SK-N-SH treated with all-trans-retinoic acid at 6 μM for 48 hours (cell line): ENCODE data around the gene LRRC9.

ENCODE experiments used
- ATAC-seq: fragments of 200-7000 bp; cut with Tn5 transposase; 3 replicates; pipeline ENCODE4 v1.9.1; 2020; ENCODE audit warnings: mild to moderate bottlenecking, moderate library complexity
- ARNTL ChIP-seq: fragments of 450-650 bp; formaldehyde crosslinking; IDR thresholded peaks from 2 replicates; pipeline ENCODE4 v1.5.0; 2020; ENCODE audit warnings: low read depth, mild to moderate bottlenecking, moderate library complexity, borderline replicate concordance
- BACH2 ChIP-seq: fragments of 250-450 bp; sonication (Bioruptor Pico); IDR thresholded peaks from 2 replicates; pipeline ENCODE4 v1.9.0; 2021; ENCODE audit warnings: mild to moderate bottlenecking, borderline replicate concordance
- CREB5 ChIP-seq: fragments of 250-450 bp; sonication (Bioruptor Pico); IDR thresholded peaks from 2 replicates; pipeline ENCODE4 v1.5.1; 2020; ENCODE audit warnings: low read depth, mild to moderate bottlenecking, moderate library complexity
- CSDC2 ChIP-seq: fragments of 250-450 bp; sonication (Bioruptor Pico); IDR thresholded peaks from 2 replicates; pipeline ENCODE4 v1.5.0; 2020; ENCODE audit warnings: mild to moderate bottlenecking, moderate library complexity
- CSRNP3 ChIP-seq: fragments of 250-450 bp; sonication (Bioruptor Pico); IDR thresholded peaks from 2 replicates; pipeline ENCODE4 v1.5.1; 2021; ENCODE audit warnings: mild to moderate bottlenecking, moderate library complexity
- ESRRG ChIP-seq: fragments of 250-450 bp; sonication (Bioruptor Pico); IDR thresholded peaks from 2 replicates; pipeline ENCODE4 v1.6.1; 2021; ENCODE audit warnings: mild to moderate bottlenecking
- GLIS3 ChIP-seq: fragments of 250-450 bp; sonication (Bioruptor Pico); IDR thresholded peaks from 2 replicates; pipeline ENCODE4 v1.5.0; 2020; ENCODE audit warnings: mild to moderate bottlenecking, moderate library complexity
- ISL1 ChIP-seq: fragments of 250-450 bp; sonication (Bioruptor Pico); IDR thresholded peaks from 2 replicates; pipeline ENCODE4 v2.1.2; 2022; ENCODE audit warnings: mild to moderate bottlenecking, moderate library complexity
- OSR1 ChIP-seq: fragments of 250-450 bp; sonication (Bioruptor Pico); IDR thresholded peaks from 2 replicates; pipeline ENCODE4 v1.8.0; 2022; ENCODE audit warnings: moderate library complexity, mild to moderate bottlenecking, inconsistent platforms
- PATZ1 ChIP-seq: fragments of 250-450 bp; sonication (Bioruptor Pico); IDR thresholded peaks from 2 replicates; pipeline ENCODE4 v1.8.0; 2020; ENCODE audit warnings: mild to moderate bottlenecking, moderate library complexity, borderline replicate concordance
- POU6F1 ChIP-seq: fragments of 250-450 bp; sonication (Bioruptor Pico); IDR thresholded peaks from 2 replicates; pipeline ENCODE4 v1.8.0; 2021; ENCODE audit warnings: low read depth, mild to moderate bottlenecking, moderate library complexity, borderline replicate concordance
- PPARA ChIP-seq: fragments of 250-450 bp; sonication (Bioruptor Pico); IDR thresholded peaks from 2 replicates; pipeline ENCODE4 v1.5.0; 2020; ENCODE audit warnings: mild to moderate bottlenecking, borderline replicate concordance
- RARB ChIP-seq: fragments of 250-450 bp; sonication (Bioruptor Pico); IDR thresholded peaks from 2 replicates; pipeline ENCODE4 v1.8.0; 2021; ENCODE audit warnings: mild to moderate bottlenecking, moderate library complexity
- SNAI2 ChIP-seq: fragments of 250-450 bp; sonication (Bioruptor Pico); IDR thresholded peaks from 2 replicates; pipeline ENCODE4 v1.5.0; 2020; ENCODE audit warnings: mild to moderate bottlenecking, moderate library complexity
- TCF4 ChIP-seq: fragments of 250-450 bp; sonication (Bioruptor Pico); IDR thresholded peaks from 2 replicates; pipeline ENCODE4 v1.8.0; 2021; ENCODE audit warnings: mild to moderate bottlenecking, moderate library complexity, borderline replicate concordance
- TOX ChIP-seq: fragments of 250-450 bp; sonication (Bioruptor Pico); IDR thresholded peaks from 2 replicates; pipeline ENCODE4 v1.8.0; 2021; ENCODE audit warnings: mild to moderate bottlenecking, moderate library complexity, borderline replicate concordance
- ZC3H10 ChIP-seq: fragments of 250-450 bp; sonication (Bioruptor Pico); IDR thresholded peaks from 2 replicates; pipeline ENCODE4 v1.5.1; 2021; ENCODE audit warnings: mild to moderate bottlenecking, moderate library complexity
- ZFP3 ChIP-seq: fragments of 250-450 bp; sonication (Bioruptor Pico); IDR thresholded peaks from 2 replicates; pipeline ENCODE4 v1.5.0; 2020; ENCODE audit warnings: mild to moderate bottlenecking, moderate library complexity
- ZFP30 ChIP-seq: fragments of 450-650 bp; formaldehyde crosslinking; IDR thresholded peaks from 2 replicates; pipeline ENCODE4 v1.5.0; 2022; ENCODE audit warnings: mild to moderate bottlenecking, moderate library complexity
- ZNF565 ChIP-seq: fragments of 450-650 bp; formaldehyde crosslinking; conservative IDR thresholded peaks from 2 replicates; pipeline ENCODE4 v1.5.0; 2020; ENCODE audit warnings: low read depth, mild to moderate bottlenecking, moderate library complexity
- ZNF70 ChIP-seq: fragments of 450-650 bp; formaldehyde crosslinking; IDR thresholded peaks from 2 replicates; pipeline ENCODE4 v1.5.0; 2020; ENCODE audit warnings: mild to moderate bottlenecking, moderate library complexity
- ZNF8 ChIP-seq: fragments of 450-650 bp; formaldehyde crosslinking; IDR thresholded peaks from 2 replicates; pipeline ENCODE4 v1.5.0; 2020; ENCODE audit warnings: mild to moderate bottlenecking, moderate library complexity

Gene LRRC9

GRCh38 chr14:60094306-60094897 lies 174.5 kb downstream of the LRRC9 start:
- no peak for TF ChIP-seq ARNTL (CRISPR knock-in tag)
- TF ChIP-seq ZC3H10 (CRISPR knock-in tag): no peak
- no peak for TF ChIP-seq SNAI2
- no peak for TF ChIP-seq CSDC2 (CRISPR knock-in tag)
- no peak for TF ChIP-seq OSR1 (CRISPR knock-in tag)
- no peak for TF ChIP-seq ESRRG (CRISPR knock-in tag)
- no peak for TF ChIP-seq ZFP30
- TF ChIP-seq POU6F1 (CRISPR knock-in tag): no peak
- no peak for TF ChIP-seq PPARA
- TF ChIP-seq PATZ1 (CRISPR knock-in tag): no peak
- no peak for TF ChIP-seq TOX (CRISPR knock-in tag)
- no peak for TF ChIP-seq RARB (CRISPR knock-in tag)
- TF ChIP-seq ZNF8 (CRISPR knock-in tag): no peak
- no peak for ATAC-seq

- TF ChIP-seq TCF4 (CRISPR knock-in tag) (no peak), SNAI2 (no peak), ZFP30 (no peak), CSRNP3 (no peak), ISL1 (CRISPR knock-in tag) (no peak), TOX (CRISPR knock-in tag) (no peak), RARB (CRISPR knock-in tag) (no peak), CSDC2 (CRISPR knock-in tag) (no peak), ZFP3 (no peak), ARNTL (CRISPR knock-in tag) (no peak), BACH2 (CRISPR knock-in tag) (no peak), ESRRG (CRISPR knock-in tag) (no peak), PPARA (no peak)
- TF ChIP-seq, all 23 proteins: peak for 0
- no peak for ATAC-seq
Measured at GRCh38 chr14:60095231-60095630, 175.3 kb downstream of the LRRC9 start.

GRCh38 chr14:60095781-60096450 lies 176.0 kb downstream of the LRRC9 start:
- no peak for TF ChIP-seq ZNF70 (CRISPR knock-in tag)
- TF ChIP-seq CSRNP3: no peak
- no peak for TF ChIP-seq ZNF8 (CRISPR knock-in tag)
- no peak for TF ChIP-seq GLIS3
- no peak for TF ChIP-seq ISL1 (CRISPR knock-in tag)
- TF ChIP-seq PPARA: no peak
- TF ChIP-seq SNAI2: no peak
- TF ChIP-seq ARNTL (CRISPR knock-in tag): no peak
- no peak for TF ChIP-seq TOX (CRISPR knock-in tag)
- TF ChIP-seq CREB5 (CRISPR knock-in tag): no peak
- no peak for TF ChIP-seq ZNF565 (CRISPR knock-in tag)
- TF ChIP-seq RARB (CRISPR knock-in tag): no peak
- TF ChIP-seq POU6F1 (CRISPR knock-in tag): no peak

More at GRCh38 chr14:60095781-60096450, 176.0 kb downstream of the LRRC9 start:
- ATAC-seq: no peak
